ENCODE results near the gene SLC38A8. TPM values are rescaled to one million over a fixed set of nuclear protein-coding genes. Genes with fewer than 3 reads are reported as not detected.

SLC38A8 gene
- total RNA-seq, 2 experiments from 2014 or later: not detected

- Mint-ChIP-seq H3K36me3 (ENCODE audit: low read depth) (peaks cover 91% of the 10 kb centered on the region), H3K4me3 (no peak overlapping the region), H3K9me3 (no peaks in the 10 kb centered on the region), H3K4me1 (ENCODE audit: low read depth) (peaks cover 51% of the 10 kb centered on the region), H3K27ac (peak overlapping the region; percentile 37), H3K27me3 (no peaks in the 10 kb centered on the region)
- peaks cover 84% of the 10 kb centered on the region for H3K36me3 ChIP-seq (ENCODE audit: insufficient read depth, low read length)
- H3K4me3 ChIP-seq (ENCODE audit: low read length): no peak overlapping the region
- intact Hi-C loops (cut with DNase I, micrococcal nuclease): no loop called here
- no peak for DNase-seq
- peaks cover 28% of the 10 kb centered on the region for H3K4me1 ChIP-seq (ENCODE audit: insufficient read depth, low read length)
- no peak for ATAC-seq (ENCODE audit: poor library complexity)
- POLR2A ChIA-PET: interaction anchor here (1.3 to 2.9 kb wide), 2 partner anchors 30 to 101 kb away, joined by 5 to 8 read pairs; partner anchors contain the start of genes MBTPS1 and TAF1C
- H3K27me3 ChIP-seq (ENCODE audit: control insufficient read depth in 1 of 2, insufficient read depth in 2 of 2, low read length in 2 of 2): no peaks in the 10 kb centered on the region
- no peaks in the 10 kb centered on the region for H3K9me3 ChIP-seq (ENCODE audit: control insufficient read depth in 1 of 2, insufficient read depth in 1 of 2, low read length in 2 of 2)
- TF ChIP-seq CTCF (IDR thresholded peaks at IDR 0.05): no peak
- CTCF ChIA-PET: interaction anchor here (0.6 to 6.6 kb wide), 2 partner anchors 9 to 101 kb away, joined by 3 to 65 read pairs; partner anchors contain the start of gene TAF1C
- no peak overlapping the region for H3K27ac ChIP-seq (ENCODE audit: low read depth in 1 of 2, low read length in 2 of 2)
Observed at GRCh38 chr16:84086341-84086740, 43.7 kb upstream of the SLC38A8 start.

GRCh38 chr16:84085773-84086172 is 43.2 kb upstream of the SLC38A8 start:
- POLR2A ChIA-PET: interaction anchor here (1.3 to 2.9 kb wide), 2 partner anchors 31 to 101 kb away, joined by 5 to 8 read pairs; partner anchors contain the start of genes MBTPS1 and TAF1C

GRCh38 chr16:84085271-84085667 is 42.7 kb upstream of the SLC38A8 start:
- intact Hi-C loops (cut with DNase I, micrococcal nuclease): loop anchor here in 1 of 2 experiments (2.0 kb wide), 1 partner anchor 60 kb away; the partner anchor contains the start of genes DNAAF1 and HSDL1
- no peak overlapping the region for H3K27ac ChIP-seq (ENCODE audit: low read depth in 1 of 2, low read length in 2 of 2)
- POLR2A ChIA-PET: interaction anchor here (1.3 to 2.9 kb wide), 2 partner anchors 31 to 102 kb away, joined by 5 to 8 read pairs; partner anchors contain the start of genes MBTPS1 and TAF1C

More at GRCh38 chr16:84085773-84086172, 43.2 kb upstream of the SLC38A8 start:
- peaks cover 83% of the 10 kb centered on the region for H3K36me3 ChIP-seq (ENCODE audit: insufficient read depth, low read length)
- no peak overlapping the region for H3K4me3 ChIP-seq (ENCODE audit: low read length)
- H3K4me1 ChIP-seq (ENCODE audit: insufficient read depth, low read length): peaks cover 28% of the 10 kb centered on the region
- no peak for ATAC-seq (ENCODE audit: poor library complexity)
- Mint-ChIP-seq H3K4me3 (no peak overlapping the region), H3K27ac (peak overlapping the region; percentile 37), H3K9me3 (no peaks in the 10 kb centered on the region), H3K27me3 (no peaks in the 10 kb centered on the region), H3K4me1 (ENCODE audit: low read depth) (peaks cover 51% of the 10 kb centered on the region), H3K36me3 (ENCODE audit: low read depth) (peaks cover 91% of the 10 kb centered on the region)
- no peak for TF ChIP-seq CTCF (IDR thresholded peaks at IDR 0.05)
- no peak overlapping the region for H3K27ac ChIP-seq (ENCODE audit: low read depth in 1 of 2, low read length in 2 of 2)
- DNase-seq: no peak
- no peaks in the 10 kb centered on the region for H3K9me3 ChIP-seq (ENCODE audit: control insufficient read depth in 1 of 2, insufficient read depth in 1 of 2, low read length in 2 of 2)
- H3K27me3 ChIP-seq (ENCODE audit: control insufficient read depth in 1 of 2, insufficient read depth in 2 of 2, low read length in 2 of 2): no peaks in the 10 kb centered on the region
- intact Hi-C loops (cut with DNase I, micrococcal nuclease): loop anchor here in 1 of 2 experiments (2.0 kb wide), 1 partner anchor 59 kb away; the partner anchor contains the start of genes DNAAF1 and HSDL1
- CTCF ChIA-PET: interaction anchor here (6.6 kb wide), 1 partner anchor 102 kb away, joined by 65 read pairs; the partner anchor contains the start of gene TAF1C

More at GRCh38 chr16:84085271-84085667, 42.7 kb upstream of the SLC38A8 start:
- CTCF ChIA-PET: interaction anchor here (1.0 to 6.6 kb wide), 6 partner anchors 10 to 102 kb away, joined by 4 to 65 read pairs (median 6); partner anchors contain the start of genes MBTPS1 and TAF1C
- Mint-ChIP-seq H3K4me1 (ENCODE audit: low read depth) (peaks cover 46% of the 10 kb centered on the region), H3K36me3 (ENCODE audit: low read depth) (peaks cover 91% of the 10 kb centered on the region), H3K27me3 (no peaks in the 10 kb centered on the region), H3K9me3 (no peaks in the 10 kb centered on the region), H3K27ac (peak overlapping the region; percentile 63), H3K4me3 (no peak overlapping the region)
- no peak for TF ChIP-seq CTCF (IDR thresholded peaks at IDR 0.05)
- no peak for ATAC-seq (ENCODE audit: poor library complexity)
- DNase-seq: no peak
- no peak overlapping the region for H3K4me3 ChIP-seq (ENCODE audit: low read length)
- peaks cover 28% of the 10 kb centered on the region for H3K4me1 ChIP-seq (ENCODE audit: insufficient read depth, low read length)
- peaks cover 83% of the 10 kb centered on the region for H3K36me3 ChIP-seq (ENCODE audit: insufficient read depth, low read length)
- no peaks in the 10 kb centered on the region for H3K9me3 ChIP-seq (ENCODE audit: control insufficient read depth in 1 of 2, insufficient read depth in 1 of 2, low read length in 2 of 2)
- H3K27me3 ChIP-seq (ENCODE audit: control insufficient read depth in 1 of 2, insufficient read depth in 2 of 2, low read length in 2 of 2): no peaks in the 10 kb centered on the region

Data from CD4-positive, alpha-beta T cell (primary cell).